HepG2 (cell line): ENCODE data around the gene RAC3. TPM values are rescaled to one million over a fixed set of nuclear protein-coding genes. Genes with fewer than 3 reads are reported as not detected.

Experiments
- MEF2D ChIP-seq: sonication (generic); formaldehyde crosslinking; IDR thresholded peaks from 2 replicates; pipeline ENCODE4 v1.5.1; 2020; ENCODE audit warnings: mild to moderate bottlenecking, missing genetic modification reagents
- MTA1 ChIP-seq: sonication (generic); formaldehyde crosslinking; IDR thresholded peaks from 2 replicates; pipeline ENCODE4 v1.4.0; 2020; ENCODE audit warnings: missing genetic modification reagents, mild to moderate bottlenecking, borderline replicate concordance
- NFE2L1 ChIP-seq: sonication (generic); formaldehyde crosslinking; IDR thresholded peaks from 2 replicates; pipeline ENCODE4 v1.4.0; 2020; ENCODE audit warnings: missing genetic modification reagents, mild to moderate bottlenecking, borderline replicate concordance
- SAP130 ChIP-seq: IDR thresholded peaks from 2 replicates; pipeline ENCODE4 v1.6.1; 2016; ENCODE audit warnings: low read depth
- ZC3H13 ChIP-seq: sonication (generic); formaldehyde crosslinking; IDR thresholded peaks from 2 replicates; pipeline ENCODE4 v1.8.1; 2023; ENCODE audit warnings: mild to moderate bottlenecking, missing genetic modification reagents, moderate library complexity
- ZFY ChIP-seq: sonication (generic); formaldehyde crosslinking; IDR thresholded peaks from 2 replicates; pipeline ENCODE4 v1.4.0; 2020; ENCODE audit warnings: missing genetic modification reagents
- ZHX2 ChIP-seq, 2 experiments: sonication (generic) in 1 of 2; formaldehyde crosslinking in 1 of 2; IDR thresholded peaks; 2 replicates each; pipeline versions ENCODE4 v1.6.1 to v1.9.0; 2014 to 2022; ENCODE audit warnings: antibody characterized with exemption in 1 of 2, borderline replicate concordance in 1 of 2, inconsistent platforms in 1 of 2, low read depth in 1 of 2, missing genetic modification reagents in 1 of 2
- ZNF136 ChIP-seq: sonication (generic); formaldehyde crosslinking; IDR thresholded peaks from 2 replicates; pipeline ENCODE4 v1.8.1; 2022; ENCODE audit warnings: low read depth, mild to moderate bottlenecking, moderate library complexity, missing genetic modification reagents
- ZNF274 ChIP-seq: sonication (generic); formaldehyde crosslinking; IDR thresholded peaks from 2 replicates; pipeline ENCODE4 v1.5.1; 2020; ENCODE audit warnings: mild to moderate bottlenecking, missing genetic modification reagents
- ZNF317 ChIP-seq: sonication (generic); formaldehyde crosslinking; IDR thresholded peaks from 2 replicates; pipeline ENCODE4 v1.5.0; 2020; ENCODE audit warnings: mild to moderate bottlenecking, missing genetic modification reagents
- ZNF337 ChIP-seq: sonication (generic); formaldehyde crosslinking; IDR thresholded peaks from 2 replicates; pipeline ENCODE4 v1.5.1; 2020; ENCODE audit warnings: missing genetic modification reagents, low read depth, mild to moderate bottlenecking, borderline replicate concordance
- ZNF572 ChIP-seq: sonication (generic); formaldehyde crosslinking; IDR thresholded peaks from 2 replicates; pipeline ENCODE4 v1.5.1; 2020; ENCODE audit warnings: mild to moderate bottlenecking, missing genetic modification reagents
- ZNF616 ChIP-seq: sonication (generic); formaldehyde crosslinking; IDR thresholded peaks from 2 replicates; pipeline ENCODE4 v1.5.0; 2020; ENCODE audit warnings: low read depth, mild to moderate bottlenecking, missing genetic modification reagents
- ZSCAN30 ChIP-seq: sonication (generic); formaldehyde crosslinking; IDR thresholded peaks from 2 replicates; pipeline ENCODE4 v1.5.0; 2020; ENCODE audit warnings: mild to moderate bottlenecking, missing genetic modification reagents
- polyA plus RNA-seq, 8 experiments: library from polyadenylated mRNA; depleted of rRNA in 3 of 8; stranded (reverse) in 7 of 8; unstranded in 1 of 8; fragments of >200 nt; fragmentation: Illumina TruSeq in 4 of 8; extraction: Trizol in 4 of 8; gene quantifications; 2 replicates each; pipeline versions ENCODE4 v1.2.1 to v1.2.3, GENCODE V29; 2011 to 2016; ENCODE audit warnings: low read depth in 4 of 8, missing spikeins in 1 of 8, mixed read lengths in 1 of 8; ENCODE audit not compliant: insufficient read depth in 1 of 8
- total RNA-seq, 5 experiments: library from RNA; depleted of rRNA; stranded (reverse); fragments of >200 nt; fragmentation: Illumina TruSeq; extraction: Trizol; gene quantifications; 2 replicates each; pipeline ENCODE4 v1.2.3, GENCODE V29; 2016; ENCODE audit warnings: low read depth in 1 of 5
- TF ChIP-seq, protein P1 (sequence below): sonication (generic); formaldehyde crosslinking; IDR thresholded peaks from 2 replicates; pipeline ENCODE4 v1.4.0; 2020; ENCODE audit warnings: missing genetic modification reagents, borderline replicate concordance
- TF ChIP-seq, protein P2 (sequence below), 2 experiments: fragments of 450-650 bp in 1 of 2; sonication (generic) in 1 of 2; formaldehyde crosslinking; IDR thresholded peaks; 2 replicates each; pipeline versions ENCODE4 v1.5.0 to v1.8.0; 2020 to 2022; ENCODE audit warnings: mild to moderate bottlenecking in 1 of 2, missing genetic modification reagents in 1 of 2
- TF ChIP-seq, protein P3 (sequence below): sonication (generic); formaldehyde crosslinking; conservative IDR thresholded peaks from 2 replicates; pipeline ENCODE4 v1.8.0; 2022; ENCODE audit warnings: low read depth, missing genetic modification reagents

RAC3 gene
- total and polyA plus RNA-seq, 2 of the 13 experiments (the other 11 are each of a cell fraction or from before 2014, with no cell fraction given), result 10.5 to 21.3 TPM

- TF ChIP-seq, protein P1, sequence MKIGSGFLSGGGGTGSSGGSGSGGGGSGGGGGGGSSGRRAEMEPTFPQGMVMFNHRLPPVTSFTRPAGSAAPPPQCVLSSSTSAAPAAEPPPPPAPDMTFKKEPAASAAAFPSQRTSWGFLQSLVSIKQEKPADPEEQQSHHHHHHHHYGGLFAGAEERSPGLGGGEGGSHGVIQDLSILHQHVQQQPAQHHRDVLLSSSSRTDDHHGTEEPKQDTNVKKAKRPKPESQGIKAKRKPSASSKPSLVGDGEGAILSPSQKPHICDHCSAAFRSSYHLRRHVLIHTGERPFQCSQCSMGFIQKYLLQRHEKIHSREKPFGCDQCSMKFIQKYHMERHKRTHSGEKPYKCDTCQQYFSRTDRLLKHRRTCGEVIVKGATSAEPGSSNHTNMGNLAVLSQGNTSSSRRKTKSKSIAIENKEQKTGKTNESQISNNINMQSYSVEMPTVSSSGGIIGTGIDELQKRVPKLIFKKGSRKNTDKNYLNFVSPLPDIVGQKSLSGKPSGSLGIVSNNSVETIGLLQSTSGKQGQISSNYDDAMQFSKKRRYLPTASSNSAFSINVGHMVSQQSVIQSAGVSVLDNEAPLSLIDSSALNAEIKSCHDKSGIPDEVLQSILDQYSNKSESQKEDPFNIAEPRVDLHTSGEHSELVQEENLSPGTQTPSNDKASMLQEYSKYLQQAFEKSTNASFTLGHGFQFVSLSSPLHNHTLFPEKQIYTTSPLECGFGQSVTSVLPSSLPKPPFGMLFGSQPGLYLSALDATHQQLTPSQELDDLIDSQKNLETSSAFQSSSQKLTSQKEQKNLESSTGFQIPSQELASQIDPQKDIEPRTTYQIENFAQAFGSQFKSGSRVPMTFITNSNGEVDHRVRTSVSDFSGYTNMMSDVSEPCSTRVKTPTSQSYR (CRISPR knock-in tag), result peak; percentile 16; the same call in 1 of the 2 replicates
- TF ChIP-seq MEF2D (CRISPR knock-in tag) (no peak), ZNF274 (CRISPR knock-in tag) (peak; percentile 7; the same call in 1 of the 2 replicates), ZNF317 (CRISPR knock-in tag) (no peak), ZNF337 (CRISPR knock-in tag) (no peak), ZFY (no peak), ZNF136 (CRISPR knock-in tag) (no peak), ZC3H13 (no peak; the same call in 1 of the 2 replicates), NFE2L1 (CRISPR knock-in tag) (no peak; the same call in 1 of the 2 replicates), ZNF572 (peak; percentile 25; the same call in 1 of the 2 replicates), SAP130 (CRISPR knock-in tag) (no peak), ZNF616 (CRISPR knock-in tag) (no peak), MTA1 (CRISPR knock-in tag) (no peak), ZHX2 (IDR thresholded peaks at IDR 0.05; ENCODE audit: low read depth) (no peak), ZHX2 (CRISPR knock-in tag; IDR thresholded peaks at IDR 0.05; ENCODE audit: borderline replicate concordance) (no peak), ZSCAN30 (CRISPR knock-in tag) (no peak)
- TF ChIP-seq, protein P2, sequence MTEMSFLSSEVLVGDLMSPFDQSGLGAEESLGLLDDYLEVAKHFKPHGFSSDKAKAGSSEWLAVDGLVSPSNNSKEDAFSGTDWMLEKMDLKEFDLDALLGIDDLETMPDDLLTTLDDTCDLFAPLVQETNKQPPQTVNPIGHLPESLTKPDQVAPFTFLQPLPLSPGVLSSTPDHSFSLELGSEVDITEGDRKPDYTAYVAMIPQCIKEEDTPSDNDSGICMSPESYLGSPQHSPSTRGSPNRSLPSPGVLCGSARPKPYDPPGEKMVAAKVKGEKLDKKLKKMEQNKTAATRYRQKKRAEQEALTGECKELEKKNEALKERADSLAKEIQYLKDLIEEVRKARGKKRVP (CRISPR knock-in tag; IDR thresholded peaks at IDR 0.05), result no peak
- TF ChIP-seq, protein P3, sequence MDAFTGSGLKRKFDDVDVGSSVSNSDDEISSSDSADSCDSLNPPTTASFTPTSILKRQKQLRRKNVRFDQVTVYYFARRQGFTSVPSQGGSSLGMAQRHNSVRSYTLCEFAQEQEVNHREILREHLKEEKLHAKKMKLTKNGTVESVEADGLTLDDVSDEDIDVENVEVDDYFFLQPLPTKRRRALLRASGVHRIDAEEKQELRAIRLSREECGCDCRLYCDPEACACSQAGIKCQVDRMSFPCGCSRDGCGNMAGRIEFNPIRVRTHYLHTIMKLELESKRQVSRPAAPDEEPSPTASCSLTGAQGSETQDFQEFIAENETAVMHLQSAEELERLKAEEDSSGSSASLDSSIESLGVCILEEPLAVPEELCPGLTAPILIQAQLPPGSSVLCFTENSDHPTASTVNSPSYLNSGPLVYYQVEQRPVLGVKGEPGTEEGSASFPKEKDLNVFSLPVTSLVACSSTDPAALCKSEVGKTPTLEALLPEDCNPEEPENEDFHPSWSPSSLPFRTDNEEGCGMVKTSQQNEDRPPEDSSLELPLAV (CRISPR knock-in tag), result no peak
Measured at GRCh38 chr17:82076785-82077591, 45.5 kb downstream of the RAC3 start (continued).
